ENCODE data around the gene COL5A3. TPM values are rescaled to one million over a fixed set of nuclear protein-coding genes. Genes with fewer than 3 reads are reported as not detected.
"Not testable (repeated sequence)": the region's sequence is repeated elsewhere in the genome, so short reads cannot be mapped to it uniquely, and the experiment has no call there.

Gene COL5A3
- polyA plus RNA-seq, 4 donors: 0.73 to 3.1 (median 0.85) TPM

DNA sequence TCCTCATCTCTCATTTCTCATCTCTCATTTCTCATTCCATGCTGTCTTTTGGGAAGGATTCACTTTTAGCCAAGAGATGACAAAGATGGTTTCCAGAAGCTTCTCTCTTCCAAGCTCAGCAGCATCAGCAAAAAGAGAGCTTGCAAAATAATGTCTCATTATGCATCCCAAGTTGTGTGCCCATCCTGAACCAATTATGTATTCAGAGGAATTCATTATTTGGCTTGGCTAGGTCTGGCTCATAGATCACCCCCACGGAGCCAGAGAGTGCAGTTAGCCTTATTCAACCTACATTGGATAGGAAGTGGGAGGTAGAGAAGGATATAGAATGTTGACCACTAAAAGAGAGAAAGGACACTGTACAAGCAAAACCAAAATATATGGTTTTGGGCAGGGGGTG, 68.6 kb downstream of the COL5A3 start:
- DNase-seq (ENCODE audit: low read depth in 4 of 4, low spot score in 3 of 4): no peak

DNA sequence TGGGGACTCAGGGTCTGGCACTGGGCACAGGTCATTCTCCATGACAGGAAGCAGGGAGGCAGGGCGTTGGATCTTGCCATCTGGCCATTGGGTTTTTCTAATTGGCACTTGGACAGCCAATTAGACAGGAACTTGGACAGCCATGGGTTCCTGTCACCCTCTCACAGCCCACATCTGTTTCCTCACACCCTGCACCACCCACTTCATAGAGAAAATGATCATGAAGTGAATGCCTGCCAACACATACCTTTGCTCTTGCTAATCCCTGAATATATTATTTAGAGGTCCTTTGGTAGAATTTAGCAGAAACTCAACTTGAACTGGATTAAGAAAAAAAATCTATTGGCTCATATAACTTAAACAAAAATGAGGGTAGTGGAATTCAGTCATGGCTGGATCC, 69.1 kb downstream of the COL5A3 start:
- no peak for DNase-seq (ENCODE audit: low read depth in 4 of 4, low spot score in 3 of 4)

DNA sequence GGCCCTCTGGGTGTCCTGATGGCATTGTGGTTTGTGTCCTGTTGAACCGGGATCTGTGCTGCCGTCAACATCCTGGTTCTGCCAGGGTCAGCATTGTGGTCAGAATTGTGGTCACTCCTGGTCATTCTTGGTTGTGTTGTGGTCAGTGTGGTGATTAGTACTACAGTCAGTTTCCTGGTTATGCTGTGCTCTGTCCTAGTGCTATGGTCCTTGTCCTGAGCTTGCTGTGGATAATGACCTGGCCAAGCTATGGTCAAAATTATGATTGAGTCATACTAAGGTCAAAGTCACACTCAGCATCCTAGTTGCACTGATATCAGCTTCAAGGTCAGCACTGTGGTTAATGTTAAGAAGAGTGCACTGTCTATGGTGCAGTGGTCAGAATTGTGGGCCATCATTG, 69.5 kb downstream of the COL5A3 start:
- DNase-seq (ENCODE audit: low read depth in 4 of 4, low spot score in 3 of 4): no peak

GRCh38 chr19:9939301-9939913, 70.9 kb downstream of the COL5A3 start:
- DNase-seq (ENCODE audit: low read depth in 4 of 4, low spot score in 3 of 4): no peak

DNA sequence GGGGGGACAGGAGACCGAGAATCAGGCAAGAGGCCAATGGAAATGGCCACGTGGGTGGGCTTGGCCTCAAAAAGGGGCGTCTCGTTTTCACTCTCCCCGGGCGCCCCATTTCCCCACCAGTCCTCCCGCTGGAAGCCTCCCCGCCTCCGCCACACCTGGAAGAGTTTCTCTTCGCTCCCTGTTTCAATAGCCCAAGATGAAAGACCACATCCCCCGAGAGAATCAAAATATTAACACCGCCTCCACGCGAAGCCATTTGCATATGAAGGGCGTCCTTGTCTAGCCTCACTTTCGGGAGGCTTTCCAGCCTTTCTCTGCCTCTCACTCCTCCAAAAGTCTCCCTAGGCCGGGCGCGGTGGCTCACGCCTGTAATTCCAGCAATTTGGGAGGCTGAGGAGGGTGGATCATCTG, 73.3 kb downstream of the COL5A3 start:
- DNase-seq (ENCODE audit: low read depth in 4 of 4, low spot score in 3 of 4): no peak

GRCh38 chr19:9936326-9937000, 73.8 kb downstream of the COL5A3 start, which contains the start of gene OLFM2:
TSS of gene OLFM2 (minus strand) at chr19:9936515. CDS start at chr19:9936366, 149 bp downstream.
- DNase-seq (ENCODE audit: low read depth in 4 of 4, low spot score in 3 of 4): peak in 1 of 4 donors; percentile 30

DNA sequence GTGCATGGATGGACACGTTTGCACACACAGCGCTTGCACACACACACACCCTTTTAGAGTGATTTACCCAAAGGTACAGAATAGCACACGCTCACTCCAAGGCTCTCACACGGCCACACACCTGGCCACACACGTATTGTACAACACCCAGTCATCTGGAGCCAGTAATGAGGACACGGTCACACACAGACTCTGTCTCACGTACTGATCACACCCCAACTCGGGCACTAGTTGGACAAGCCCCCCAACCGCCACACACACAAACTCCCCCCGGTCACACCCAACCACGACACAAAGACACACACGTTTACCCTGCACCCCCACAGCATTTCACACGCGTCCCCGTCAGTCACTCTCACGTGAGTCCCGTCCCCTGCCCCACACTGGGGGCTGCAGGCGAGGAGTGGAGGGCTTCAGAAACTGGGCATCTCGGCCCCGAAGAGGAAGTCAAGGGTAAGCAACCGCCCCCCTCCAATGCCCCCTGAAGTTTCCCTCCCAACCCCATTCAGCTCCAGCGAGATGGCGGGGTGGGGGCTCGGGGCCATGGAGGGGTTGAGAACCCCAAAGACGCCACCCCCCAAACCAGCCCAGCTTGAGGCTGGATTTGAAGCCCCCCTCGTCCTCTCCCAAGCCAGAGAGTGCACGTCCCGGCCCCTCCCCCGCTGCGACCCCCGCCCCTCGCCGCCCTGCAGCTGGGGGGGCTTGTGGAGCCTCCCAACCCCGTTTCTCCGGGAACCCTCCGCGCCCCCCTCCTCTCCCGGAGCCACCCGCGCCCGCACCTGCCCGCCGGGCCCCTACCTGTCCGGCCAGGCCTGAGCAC, 74.6 kb downstream of the COL5A3 start:
- no peak for DNase-seq (ENCODE audit: low read depth in 4 of 4, low spot score in 3 of 4)

DNA sequence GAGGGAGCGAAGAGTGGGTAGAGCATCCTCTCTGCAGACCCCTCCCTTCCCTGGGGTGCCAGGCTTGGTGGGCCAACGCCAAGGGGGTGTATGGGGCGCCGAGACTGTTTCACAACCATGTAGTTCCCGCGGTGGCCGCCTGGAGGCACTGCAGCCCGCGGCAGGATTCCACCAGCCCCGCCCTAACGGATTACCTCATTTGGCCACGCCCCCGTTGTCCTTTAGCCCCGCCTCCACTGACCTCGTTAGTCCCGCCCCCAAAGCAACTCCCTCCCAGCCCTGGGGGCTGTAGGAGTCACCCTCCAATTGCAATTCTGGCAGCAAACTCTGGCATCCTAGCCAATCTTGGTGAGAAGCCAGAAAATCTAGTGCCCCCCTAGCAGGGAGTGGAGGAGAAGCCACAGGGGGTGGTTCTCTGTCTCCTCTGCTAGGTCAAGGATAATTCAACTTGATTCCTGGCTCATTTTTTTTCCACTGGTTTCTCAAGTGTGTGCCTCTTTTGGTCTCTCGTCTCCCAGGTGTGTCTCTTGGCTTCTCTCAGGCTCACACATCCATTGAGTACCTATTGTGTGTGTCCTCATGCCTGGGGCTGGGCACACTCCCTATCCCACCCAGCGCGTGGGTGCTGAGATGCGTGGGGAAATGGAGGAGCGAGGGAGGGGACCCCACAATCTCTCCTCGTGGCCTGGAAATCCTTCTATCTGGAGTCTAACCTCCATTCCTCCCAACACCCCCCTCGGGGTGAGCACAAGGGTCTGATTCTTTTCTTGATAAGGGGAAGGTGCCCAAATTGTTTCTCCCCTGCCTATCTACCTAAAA, 76.0 kb downstream of the COL5A3 start:
- DNase-seq (ENCODE audit: low read depth in 4 of 4, low spot score in 3 of 4): peak in 1 of 4 donors; percentile 56

DNA sequence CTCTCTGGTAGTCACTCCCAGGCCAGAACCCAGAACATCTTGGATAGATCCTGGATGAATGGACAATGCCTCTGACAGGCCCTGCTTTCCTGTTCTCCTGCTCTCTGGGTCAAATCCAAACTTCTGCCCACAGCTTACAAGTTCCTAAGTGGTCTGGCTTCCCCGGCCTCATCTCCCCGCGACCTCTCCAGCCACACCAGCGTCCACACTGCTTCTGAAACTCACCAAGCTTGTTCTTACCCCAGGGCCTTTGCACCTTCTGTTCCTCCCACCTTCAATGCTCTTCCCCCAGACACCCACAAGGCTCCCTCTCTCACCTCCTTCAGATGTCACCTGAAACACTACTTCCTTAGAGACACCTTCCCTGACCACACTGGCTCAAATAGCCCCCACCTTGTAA, 77.5 kb downstream of the COL5A3 start:
- no peak for DNase-seq (ENCODE audit: low read depth in 4 of 4, low spot score in 3 of 4)

GRCh38 chr19:9931629-9932028, 78.7 kb downstream of the COL5A3 start:
- DNase-seq (ENCODE audit: low read depth in 4 of 4, low spot score in 3 of 4): no peak

DNA sequence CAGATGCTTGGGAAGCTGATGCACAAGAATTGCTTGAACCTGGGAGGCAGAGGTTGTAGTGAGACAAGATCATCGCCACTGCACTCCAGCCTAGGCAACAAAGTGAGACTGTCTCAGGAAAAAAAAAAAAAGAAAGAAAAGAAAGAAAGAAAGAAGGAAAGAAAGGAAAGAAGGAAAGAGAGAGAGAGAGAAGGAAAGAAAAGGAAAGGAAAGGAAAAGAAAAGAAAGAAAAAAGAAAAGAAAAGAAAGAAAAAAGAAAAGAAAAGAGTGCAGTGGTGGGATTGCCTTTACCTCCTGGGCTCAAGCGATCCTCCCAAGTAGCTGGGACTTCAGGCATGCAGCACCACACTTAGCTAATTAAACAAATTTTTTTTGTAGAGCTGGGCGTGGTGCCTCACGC, 86.9 kb downstream of the COL5A3 start:
- no peak for DNase-seq (ENCODE audit: low read depth in 4 of 4, low spot score in 3 of 4)

DNA sequence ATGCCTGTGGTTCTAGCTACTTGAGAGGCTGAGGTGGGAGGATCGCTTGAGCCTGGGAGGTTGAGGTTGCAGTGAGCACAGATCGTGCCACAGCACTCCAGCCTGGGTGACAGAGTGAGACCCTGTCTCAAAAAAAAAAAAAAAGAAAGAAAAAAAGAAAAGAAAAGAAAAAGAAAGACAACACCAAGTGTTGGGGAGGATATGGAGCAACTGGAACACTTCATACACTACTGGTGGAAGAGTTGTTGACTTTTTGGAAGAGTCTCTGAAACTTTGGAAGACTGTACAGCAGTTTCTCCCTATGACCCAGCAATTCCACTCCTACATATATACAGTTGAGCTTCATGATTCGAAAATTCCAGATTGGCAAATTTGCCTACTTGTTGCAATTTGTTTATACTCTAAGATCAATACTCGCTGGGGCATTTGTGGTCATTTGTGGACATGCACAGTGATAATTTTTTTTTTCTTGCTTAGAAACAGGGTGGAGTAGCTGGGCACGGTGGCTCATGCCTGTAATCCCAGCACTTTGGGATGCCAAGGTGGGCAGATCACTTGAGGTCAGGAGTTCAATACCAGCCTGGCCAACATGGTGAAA, 87.4 kb downstream of the COL5A3 start:
- not testable (repeated sequence) for DNase-seq (ENCODE audit: low read depth in 4 of 4, low spot score in 3 of 4)

GRCh38 chr19:9917321-9917720, 93.0 kb downstream of the COL5A3 start:
- DNase-seq (ENCODE audit: low read depth in 4 of 4, low spot score in 3 of 4): no peak

GRCh38 chr19:9916719-9917118, 93.6 kb downstream of the COL5A3 start:
- DNase-seq (ENCODE audit: low read depth in 4 of 4, low spot score in 3 of 4): no peak

DNA sequence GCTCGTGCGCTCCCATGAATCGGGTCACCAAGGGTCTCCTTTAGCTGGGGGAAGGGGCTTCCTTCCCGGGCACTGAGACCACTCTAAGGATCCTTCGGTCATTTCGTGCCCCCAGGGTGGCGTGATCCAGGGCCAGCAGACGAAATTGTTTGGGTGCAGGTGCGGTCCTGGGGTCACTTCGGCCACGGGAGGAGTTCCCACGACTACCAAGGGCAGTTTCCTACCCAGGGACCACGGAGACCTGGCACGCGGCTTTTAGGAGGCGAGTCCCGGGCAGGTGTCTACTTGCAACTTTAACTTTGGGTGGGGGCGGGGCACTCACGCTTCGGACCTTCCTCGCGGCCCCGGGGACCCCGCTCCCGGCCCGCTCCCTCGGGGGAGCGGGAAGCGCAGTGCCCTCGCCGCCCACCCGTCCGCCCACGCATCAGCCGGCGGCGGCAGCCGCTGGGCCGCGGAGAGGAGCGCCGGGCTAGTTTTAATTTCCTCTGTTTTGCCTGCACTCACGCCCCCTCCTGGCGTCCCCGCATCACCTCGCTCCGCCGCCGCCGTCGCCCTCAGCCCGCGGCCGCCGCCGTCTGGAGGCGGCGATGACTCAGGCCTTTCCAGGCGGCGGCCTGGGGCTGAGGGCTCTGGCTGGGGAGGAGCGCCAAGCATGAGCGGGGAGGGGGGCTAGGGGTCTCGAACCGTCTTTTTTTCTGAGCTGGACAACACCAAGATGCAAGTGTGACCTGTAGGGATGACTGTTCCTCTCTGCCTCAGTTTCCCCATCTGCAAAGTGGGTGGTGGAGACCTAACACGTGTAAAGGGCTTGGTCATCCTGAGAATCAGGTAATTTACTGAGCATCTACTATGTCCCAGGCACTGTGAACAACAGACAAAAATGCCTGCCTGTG, 95.7 kb downstream of the COL5A3 start:
- peak in 1 of 4 donors; percentile 52 for DNase-seq (ENCODE audit: low read depth in 4 of 4, low spot score in 3 of 4)

- no peak for DNase-seq (ENCODE audit: low read depth in 4 of 4, low spot score in 3 of 4)
These were observed 96.3 kb downstream of the COL5A3 start for GRCh38 chr19:9914001-9914314.

- DNase-seq (ENCODE audit: low read depth in 4 of 4, low spot score in 3 of 4): no peak
These were observed 96.9 kb downstream of the COL5A3 start for GRCh38 chr19:9913237-9914000.

DNA sequence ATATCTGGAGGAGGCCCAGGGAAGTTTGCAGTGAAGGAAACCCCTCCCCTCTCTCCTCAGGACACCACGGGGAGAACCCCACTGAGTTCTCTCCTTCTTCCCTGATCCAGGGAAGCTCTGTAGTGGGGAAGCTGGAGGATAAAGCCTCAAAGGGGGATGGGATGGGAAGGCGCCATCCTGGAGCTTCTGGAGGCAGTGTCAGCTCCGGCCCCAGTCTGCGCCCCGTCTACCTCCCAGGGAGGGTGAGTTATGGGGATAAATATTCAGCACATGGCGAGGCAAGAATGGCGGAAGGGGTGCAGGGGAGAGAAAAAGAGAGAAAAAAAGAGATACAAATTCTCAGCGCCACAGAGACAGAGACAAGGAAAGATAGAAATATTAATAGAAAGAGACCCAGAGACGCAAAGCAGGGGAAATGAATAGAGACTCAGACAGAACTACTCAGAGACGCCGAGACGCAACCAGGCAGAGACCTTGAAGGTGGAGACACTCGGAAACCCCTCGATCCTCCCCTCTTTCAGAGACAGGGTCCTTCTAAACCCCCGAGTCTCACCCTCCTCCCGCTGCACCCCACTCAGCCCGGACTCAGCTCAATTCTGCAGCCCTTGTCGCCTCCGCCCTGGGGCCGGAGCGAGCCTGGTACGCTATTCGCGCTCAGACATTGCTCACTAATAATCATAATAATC, 97.6 kb downstream of the COL5A3 start:
- no peak for DNase-seq (ENCODE audit: low read depth in 4 of 4, low spot score in 3 of 4)
